CD4-positive, alpha-beta T cell treated with Interleukin-10 for 1 hour (primary cell): ENCODE measurements around the gene IER3IP1.
"Not testable (repeated sequence)": the region's sequence is repeated elsewhere in the genome, so short reads cannot be mapped to it uniquely, and the experiment has no call there.

Experiments used
- DNase-seq: peaks from one replicate; pipeline ENCODE4 v3.0.0-alpha.2; 2020

IER3IP1 gene

DNA sequence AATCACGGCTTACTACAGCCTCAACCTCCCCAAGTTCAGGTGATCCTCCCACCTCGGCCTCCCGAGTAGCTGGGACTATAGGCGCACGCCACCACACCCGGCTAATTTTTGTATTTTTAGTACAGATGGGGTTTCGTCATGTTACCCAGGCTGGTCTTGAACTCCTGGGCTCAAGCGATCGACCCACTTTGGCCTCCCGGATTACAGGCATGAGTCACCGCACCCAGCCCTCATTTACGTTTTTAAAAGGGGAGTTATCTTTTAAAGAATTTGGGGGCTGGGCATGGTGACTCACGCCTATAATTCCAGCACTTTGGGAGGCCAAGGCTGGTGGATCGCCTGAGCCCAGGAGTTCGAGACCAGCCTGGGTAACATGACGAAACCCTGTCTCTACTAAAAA is 17.8 kb downstream of the IER3IP1 start:
- DNase-seq, result not testable (repeated sequence)

DNA sequence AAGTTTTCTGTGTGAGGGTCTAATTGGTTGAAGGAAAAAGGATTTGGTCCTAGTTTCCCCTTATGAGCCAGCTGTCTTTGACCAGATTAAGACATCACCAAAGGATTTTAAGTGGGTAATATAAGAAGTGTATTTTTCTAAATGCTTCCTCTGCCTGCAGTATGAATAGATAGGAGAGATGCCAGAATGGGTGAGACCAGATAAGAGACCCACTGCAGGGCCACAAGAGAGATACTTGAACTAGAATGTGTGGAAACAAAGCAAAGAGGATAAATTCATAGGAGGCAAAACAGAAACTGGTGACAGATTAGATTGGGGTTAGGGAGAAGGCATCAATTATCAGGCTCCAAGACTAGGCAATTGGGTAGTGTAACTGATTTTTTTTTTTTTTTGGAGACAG is 24.7 kb downstream of the IER3IP1 start:
- no peak for DNase-seq

GRCh38 chr18:47150824-47151366 is 25.3 kb downstream of the IER3IP1 start:
- DNase-seq, result no peak

DNA sequence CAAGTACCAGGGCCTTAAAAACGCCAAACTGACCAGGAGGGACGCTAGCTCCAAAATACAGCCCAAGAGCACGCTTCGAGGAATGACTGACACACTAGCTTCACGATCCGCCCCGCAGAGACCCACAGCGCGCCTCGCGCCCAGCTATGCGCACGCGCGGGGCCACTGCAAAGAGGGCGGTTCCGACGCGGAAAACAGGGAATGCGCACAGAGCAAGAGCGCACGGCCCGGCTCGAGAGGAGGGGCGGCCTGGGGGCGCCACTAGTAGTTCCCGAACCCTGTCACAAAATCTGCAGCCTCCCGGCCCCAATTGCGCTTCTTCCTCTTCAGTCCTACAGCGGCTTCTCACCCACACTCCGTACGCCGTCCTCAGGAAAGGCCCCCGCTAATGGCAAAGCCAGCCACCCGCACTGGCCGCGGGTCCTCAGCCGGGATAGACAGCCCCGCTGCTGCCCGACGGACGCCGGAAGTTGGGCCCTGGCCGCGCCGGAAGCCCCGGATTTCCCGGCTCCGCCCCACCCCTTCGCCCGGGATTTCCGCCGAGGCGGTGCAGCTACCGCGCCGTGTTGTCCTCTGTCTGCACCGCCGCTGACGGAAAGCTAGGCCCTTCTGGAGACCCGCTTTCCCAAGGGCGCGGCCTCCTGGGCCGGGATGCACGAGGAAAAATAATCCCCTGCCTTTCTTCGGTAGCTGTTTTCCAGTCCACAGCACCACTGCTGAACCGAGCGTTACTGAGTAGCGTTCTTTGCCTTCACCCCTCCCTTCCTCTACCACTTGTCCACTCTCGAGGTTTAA is 25.9 kb downstream of the IER3IP1 start, which contains the start of gene HDHD2:
Gene HDHD2, minus strand, starts transcription at position 472 of the 795 bp plus-strand sequence. CDS start 14,061 bp downstream, outside the sequence.
- DNase-seq, result peak; percentile 75

DNA sequence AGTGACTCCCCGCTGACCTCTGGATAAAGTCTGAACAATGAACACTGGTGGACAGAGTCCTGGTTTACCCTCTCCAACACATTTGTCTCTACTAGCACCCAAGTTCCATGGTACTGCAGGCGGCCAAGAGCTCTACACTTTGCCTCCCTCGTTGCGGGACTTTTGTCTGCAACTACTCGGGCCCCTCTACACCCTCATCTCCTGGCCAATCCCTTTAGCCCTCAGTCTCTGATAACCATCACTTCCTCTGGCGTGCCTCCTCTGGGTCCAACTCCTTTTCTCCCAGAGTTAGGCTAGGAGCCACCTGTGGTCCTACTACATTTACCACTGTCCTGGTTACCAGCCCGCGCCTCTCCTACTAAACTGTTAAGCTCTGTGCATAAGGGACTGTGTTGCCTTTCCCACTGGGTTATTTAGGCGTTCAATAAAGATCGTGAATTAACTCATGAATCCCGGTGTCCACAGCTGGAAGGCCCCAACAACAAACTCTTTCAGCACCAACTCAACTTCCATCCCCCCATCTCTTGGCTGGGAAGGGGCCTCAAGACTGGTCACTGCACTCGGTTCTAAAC is 26.6 kb downstream of the IER3IP1 start:
- no peak for DNase-seq

DNA sequence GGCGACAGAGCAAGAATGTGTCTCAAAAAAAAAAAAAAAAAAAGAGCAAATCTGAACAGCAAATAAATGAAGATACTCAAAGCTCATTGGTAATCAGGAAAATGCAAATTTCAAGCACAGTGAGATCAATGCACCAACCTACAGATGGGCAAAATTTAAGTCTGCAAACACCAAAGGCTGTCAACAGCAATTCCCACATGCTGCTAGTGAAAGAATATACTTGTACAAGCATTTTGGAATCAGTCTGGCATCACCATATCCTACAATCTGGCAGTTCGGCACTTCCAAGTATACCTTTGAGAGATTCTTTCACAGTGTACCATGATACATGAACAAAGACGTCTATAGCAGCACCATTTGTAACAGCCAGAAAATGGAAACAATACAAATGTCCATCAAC is 30.0 kb downstream of the IER3IP1 start:
- no peak for DNase-seq

DNA sequence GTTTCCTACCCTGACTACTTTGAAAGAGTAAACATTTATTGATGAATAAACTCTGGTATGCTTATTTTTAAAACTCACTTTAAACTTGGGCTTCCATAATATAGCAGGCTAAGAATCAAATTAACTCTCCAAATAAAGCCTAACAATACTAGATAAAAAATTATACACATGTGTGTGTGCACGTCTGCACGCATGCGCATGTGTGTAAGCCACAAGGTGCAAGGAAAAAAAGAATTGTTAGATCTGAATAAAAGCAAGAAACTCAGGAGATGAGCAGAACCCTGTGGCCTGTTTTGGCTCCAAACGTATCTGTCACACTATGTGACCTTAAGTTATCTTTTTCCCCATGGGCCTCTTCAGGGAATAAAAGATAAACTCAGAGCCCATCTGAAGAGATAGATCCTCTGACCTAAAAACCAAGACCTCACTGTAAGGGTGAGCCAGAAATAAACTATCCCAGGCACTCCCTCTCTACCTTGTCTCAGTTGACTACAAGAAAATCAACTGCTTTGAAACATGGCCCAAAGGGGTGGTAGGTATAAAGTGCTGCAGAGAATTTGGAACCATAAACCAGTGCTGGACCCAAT is 32.2 kb downstream of the IER3IP1 start:
- DNase-seq, result no peak

DNA sequence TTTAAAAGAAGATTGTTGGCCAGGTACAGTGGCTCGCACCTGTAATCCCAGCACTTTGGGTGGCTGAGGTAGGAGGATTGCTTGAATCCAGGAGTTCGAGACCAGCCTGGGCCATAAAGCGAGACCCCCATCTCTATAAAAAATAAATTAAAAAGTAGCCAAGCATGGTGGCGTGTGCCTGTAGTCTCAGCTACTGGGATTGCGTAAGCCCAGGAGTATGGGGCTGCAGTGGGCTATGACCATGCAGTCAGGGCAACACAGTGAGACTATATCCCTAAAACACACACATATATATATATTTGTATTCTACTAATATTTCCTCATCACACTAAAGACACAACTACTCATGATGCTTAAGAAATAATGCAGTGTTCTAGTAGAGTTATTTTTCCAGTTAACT is 33.0 kb downstream of the IER3IP1 start:
- DNase-seq, result no peak

GRCh38 chr18:47141289-47141688 is 34.9 kb downstream of the IER3IP1 start:
- DNase-seq, result no peak

GRCh38 chr18:47121146-47121545 is 55.0 kb downstream of the IER3IP1 start:
- DNase-seq, result no peak

GRCh38 chr18:47120428-47120827 is 55.7 kb downstream of the IER3IP1 start:
- DNase-seq, result no peak

GRCh38 chr18:47118981-47119380 is 57.2 kb downstream of the IER3IP1 start:
- no peak for DNase-seq

- DNase-seq, result no peak
These were observed 61.0 kb downstream of the IER3IP1 start for GRCh38 chr18:47115205-47115604.

GRCh38 chr18:47113796-47114540 is 62.2 kb downstream of the IER3IP1 start:
- DNase-seq, result no peak

DNA sequence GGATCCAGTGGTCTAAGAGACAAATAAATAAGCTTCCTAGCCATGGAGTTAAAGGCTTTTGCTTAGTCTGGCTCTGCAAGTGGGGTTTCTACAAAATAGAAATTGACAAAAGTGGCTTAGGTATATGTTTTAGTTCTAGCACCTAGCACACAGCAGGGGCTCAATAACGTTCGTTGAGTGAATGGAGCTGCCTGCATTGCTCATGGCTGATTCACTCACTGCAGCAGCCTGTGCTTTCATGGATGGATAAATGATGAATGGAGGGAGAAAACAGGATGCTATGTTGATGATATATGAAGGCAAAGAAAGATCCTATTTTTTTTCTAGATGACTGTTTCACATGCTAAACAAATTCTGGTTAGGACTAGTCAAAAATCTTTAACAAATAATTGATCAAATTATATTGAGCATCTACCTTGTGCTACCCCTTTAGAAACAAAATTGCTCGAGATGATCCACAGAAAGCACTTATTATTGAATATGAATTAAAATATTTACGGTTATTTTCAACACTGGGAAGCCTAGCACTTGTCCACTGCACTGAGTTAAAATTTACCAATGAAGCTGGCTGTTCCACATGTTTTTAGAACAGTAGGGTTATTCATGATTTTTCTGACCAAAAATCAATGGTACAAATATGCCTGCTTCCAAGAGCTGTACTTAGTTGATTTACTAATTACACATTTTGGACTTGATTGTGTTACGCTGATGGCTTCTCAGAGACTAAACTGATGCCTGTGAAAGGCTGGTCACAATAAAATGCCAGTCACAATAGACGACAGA is 65.5 kb downstream of the IER3IP1 start:
- no peak for DNase-seq

- no peak for DNase-seq
These were observed 66.4 kb downstream of the IER3IP1 start for GRCh38 chr18:47109720-47110119.

GRCh38 chr18:47108998-47109405 is 67.2 kb downstream of the IER3IP1 start:
- DNase-seq, result no peak

GRCh38 chr18:47108373-47108772 is 67.8 kb downstream of the IER3IP1 start:
- no peak for DNase-seq
